Heart left ventricle (tissue), 16 donors: ENCODE results near the gene ABR. TPM values are rescaled to one million over a fixed set of nuclear protein-coding genes. Genes with fewer than 3 reads are reported as not detected.

ENCODE experiments used
- ATAC-seq, 4 donors: fragments of 200-7000 bp; cut with Tn5 transposase; one replicate each; pipeline ENCODE4 v1.9.1; 2020 to 2022; ENCODE audit warnings: moderate library complexity in 4 of 4, mild to moderate bottlenecking in 3 of 4, moderate number of reproducible peaks in 1 of 4
- DNase-seq, 5 donors: peaks; one replicate each; pipeline ENCODE4 v3.0.0-alpha.2; 2020
- H3K27ac ChIP-seq, 12 donors: fragments of 200-600 bp; sonication (generic) in 4 of 12; one replicate each; pipeline versions ENCODE4 v1.5.0 to v1.8.0; 2016 to 2022; ENCODE audit warnings: mild to moderate bottlenecking in 2 of 12
- H3K27me3 ChIP-seq, 9 donors: fragments of 200-600 bp; sonication (generic) in 2 of 9; one replicate each; pipeline versions ENCODE4 v1.5.1 to v1.8.0; 2016 to 2022; ENCODE audit warnings: mild to moderate bottlenecking in 3 of 9
- H3K36me3 ChIP-seq, 9 donors: fragments of 200-600 bp; sonication (generic) in 2 of 9; one replicate each; pipeline versions ENCODE4 v1.5.0 to v1.8.0; 2018 to 2022; ENCODE audit warnings: mild to moderate bottlenecking in 2 of 9
- H3K4me1 ChIP-seq, 12 donors: fragments of 200-600 bp; sonication (generic) in 4 of 12; one replicate each; pipeline versions ENCODE4 v1.5.0 to v1.8.0; 2016 to 2022; ENCODE audit warnings: mild to moderate bottlenecking in 3 of 12
- H3K4me3 ChIP-seq, 12 donors: fragments of 200-600 bp; sonication (generic) in 4 of 12; one replicate each; pipeline versions ENCODE4 v1.5.0 to v1.8.0; 2017 to 2022; ENCODE audit warnings: mild to moderate bottlenecking in 9 of 12, moderate library complexity in 4 of 12
- H3K9me3 ChIP-seq, 12 donors: fragments of 200-600 bp; sonication (generic) in 4 of 12; one replicate each; pipeline versions ENCODE4 v1.5.0 to v1.8.0; 2016 to 2022; ENCODE audit warnings: mild to moderate bottlenecking in 1 of 12
- POLR2A ChIP-seq, 2 donors: fragments of 450-650 bp; IDR thresholded peaks; one replicate each; pipeline ENCODE4 v1.6.1; 2017; ENCODE audit warnings: antibody characterized with exemption in 2 of 2, mild to moderate bottlenecking in 2 of 2, moderate library complexity in 2 of 2
- WGBS, 4 donors: extraction: QIAGEN DNeasy Blood & Tissue Kit in 2 of 4; methylation state at CpG; one replicate each; pipeline versions ENCODE4 v1.1.5 to v1.1.7; 2013 to 2018; 5-methylcytosine and 5-hydroxymethylcytosine counted together
- intact Hi-C, 10 donors: fragments of 100-400 bp; cut with DNase I; formaldehyde crosslinking; loops; one replicate each; pipeline versions ENCODE4 v1.11.1 to v1.14.2; 2022
- polyA plus RNA-seq, 2 donors: library from polyadenylated mRNA; stranded (reverse); fragments of 200-250 nt; gene quantifications; one replicate each; pipeline ENCODE4 v1.2.3, GENCODE V29; 2013
- total RNA-seq, 9 donors: library from RNA; depleted of rRNA in 2 of 9; stranded (reverse); fragments of >200 nt in 2 of 9; fragmentation: NEBNext Ultra II Directional in 3 of 9; extraction: Animal tissue kit (Norgen Biotek cat#: 25700) in 3 of 9; gene quantifications; one replicate each; pipeline versions ENCODE4 v1.1.0 to v1.2.4, GENCODE V29; 2016 to 2023
- TF ChIP-seq, protein P1 (sequence below), 12 donors: fragments of 200-600 bp; sonication (generic) in 4 of 12; IDR thresholded peaks; one replicate each; pipeline versions ENCODE4 v1.5.0 to v1.8.0; 2018 to 2022; ENCODE audit warnings: antibody characterized with exemption in 12 of 12, mild to moderate bottlenecking in 5 of 12
- donor health status: ischemic (EF 13 %, LVEDD 7.1; RV severe dilation, severe dysfunction).
- donor health status: healthy with polysubstance abuse.
- donor health status: DM: no; HTN: yes; CAD: no.
- donor health status: DM: no; HTN: no; CAD: no.
- donor health status: ischemic (EF 25% LVEDD 6.9; RV normal size, moderate dysfunction).
- donor health status: ischemic (EF 25% LVEDD 5.7; RV mildly dilated, moderate dysfunction).
- donor health status: healthy.
- donor health status: DM: yes; HTN: yes; CAD: no.
- donor health status: ischemic (EF 35%, LVEDD 5.7; RV mildly dilated, moderate dysfunction).
- donor health status: nonischemic (EF 11% LVEDD 7.7; RV severe dilation, severe dysfunction).
- donor health status: DM: yes; HTN: yes; CAD: no.
- donor health status: PGD.
- donor health status: ischemic (EF 29% LVEDD 5.4; RV normal size, mild dysfunction).
- donor health status: nonischemic (EF 23%, LVEDD 6.1; RV moderate dilation, normal function).

The ABR gene
- total and polyA plus RNA-seq, 11 donors = 64.5 to 171 (median 149) TPM

GRCh38 chr17:1038459-1039122 is 141.2 kb downstream of the ABR start:
- Histone ChIP-seq H3K4me1 (peaks cover 5 to 70% (median 42%) of the 10 kb centered on the region in 12 donors), H3K9me3 (no peaks in the 10 kb centered on the region), H3K27me3 (no peaks in the 10 kb centered on the region), H3K4me3 (peak overlapping the region in 5 of 12 donors; percentile 25 to 41 (median 29)), H3K27ac (peak overlapping the region; percentile 78 to 96 (median 86)), H3K36me3 (peaks cover 0 to 29% (median 3%) of the 10 kb centered on the region in 9 donors)
- ATAC-seq (no peak), DNase-seq (no peak)
- intact Hi-C loops = no loop called here
- no peak for TF ChIP-seq POLR2A (IDR thresholded peaks at IDR 0.05)
- TF ChIP-seq, protein P1, sequence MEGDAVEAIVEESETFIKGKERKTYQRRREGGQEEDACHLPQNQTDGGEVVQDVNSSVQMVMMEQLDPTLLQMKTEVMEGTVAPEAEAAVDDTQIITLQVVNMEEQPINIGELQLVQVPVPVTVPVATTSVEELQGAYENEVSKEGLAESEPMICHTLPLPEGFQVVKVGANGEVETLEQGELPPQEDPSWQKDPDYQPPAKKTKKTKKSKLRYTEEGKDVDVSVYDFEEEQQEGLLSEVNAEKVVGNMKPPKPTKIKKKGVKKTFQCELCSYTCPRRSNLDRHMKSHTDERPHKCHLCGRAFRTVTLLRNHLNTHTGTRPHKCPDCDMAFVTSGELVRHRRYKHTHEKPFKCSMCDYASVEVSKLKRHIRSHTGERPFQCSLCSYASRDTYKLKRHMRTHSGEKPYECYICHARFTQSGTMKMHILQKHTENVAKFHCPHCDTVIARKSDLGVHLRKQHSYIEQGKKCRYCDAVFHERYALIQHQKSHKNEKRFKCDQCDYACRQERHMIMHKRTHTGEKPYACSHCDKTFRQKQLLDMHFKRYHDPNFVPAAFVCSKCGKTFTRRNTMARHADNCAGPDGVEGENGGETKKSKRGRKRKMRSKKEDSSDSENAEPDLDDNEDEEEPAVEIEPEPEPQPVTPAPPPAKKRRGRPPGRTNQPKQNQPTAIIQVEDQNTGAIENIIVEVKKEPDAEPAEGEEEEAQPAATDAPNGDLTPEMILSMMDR (IDR thresholded peaks at IDR 0.05) = no peak
- 79 to 87% (median 79%) methylated on average over 23 to 31 of the region's 31 CpGs for WGBS, 4 donors

DNA sequence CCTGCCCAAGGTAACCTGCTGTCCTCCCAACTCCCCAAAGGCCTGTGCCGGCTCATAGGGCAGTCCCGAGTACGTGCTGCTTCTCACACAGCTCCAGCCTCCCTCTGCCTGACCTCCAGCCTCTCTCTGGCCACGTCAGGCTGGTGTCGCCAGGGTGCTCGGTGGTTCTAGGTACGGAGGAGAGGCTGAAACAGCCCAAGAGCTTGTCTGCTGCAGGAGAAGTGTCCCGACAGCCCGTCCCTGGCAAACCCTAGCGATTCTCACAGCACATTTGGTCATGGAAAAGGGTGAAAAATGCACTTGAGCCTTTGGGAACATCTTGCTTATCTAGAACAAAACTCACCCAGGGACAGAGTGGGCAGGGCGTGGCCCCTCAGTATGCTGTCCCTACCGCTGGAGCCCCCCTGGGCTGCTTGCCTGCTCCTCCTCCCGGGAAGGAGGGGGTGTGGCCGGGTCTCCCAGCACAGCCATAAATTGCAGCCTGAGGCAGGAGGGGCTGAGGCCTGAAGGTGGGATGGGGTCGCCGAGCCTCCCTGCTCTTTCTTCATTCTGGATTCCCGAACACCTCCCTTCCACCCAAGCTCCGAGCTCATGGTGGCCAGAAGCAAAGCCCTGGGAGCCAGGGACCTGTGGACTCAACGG is 142.4 kb downstream of the ABR start:
- Histone ChIP-seq H3K36me3 (peaks cover 0 to 31% (median 12%) of the 10 kb centered on the region in 9 donors), H3K9me3 (no peaks in the 10 kb centered on the region), H3K4me3 (no peak overlapping the region), H3K27ac (no peak overlapping the region), H3K27me3 (no peaks in the 10 kb centered on the region), H3K4me1 (peaks cover 5 to 66% (median 34%) of the 10 kb centered on the region in 12 donors)
- intact Hi-C loops = no loop called here
- DNase-seq (no peak), ATAC-seq (no peak)
- TF ChIP-seq POLR2A (IDR thresholded peaks at IDR 0.05) = no peak
- TF ChIP-seq, protein P1 (IDR thresholded peaks at IDR 0.05) = no peak
- 81 to 86% (median 84%) methylated on average over 9 to 19 of the region's 19 CpGs for WGBS, 4 donors

GRCh38 chr17:1036845-1037237 is 142.9 kb downstream of the ABR start:
- Histone ChIP-seq H3K36me3 (peaks cover 0 to 29% (median 12%) of the 10 kb centered on the region in 9 donors), H3K4me3 (no peak overlapping the region), H3K27ac (peak overlapping the region in 1 of 12 donors; percentile 18), H3K27me3 (no peaks in the 10 kb centered on the region), H3K4me1 (peaks cover 5 to 71% (median 38%) of the 10 kb centered on the region in 12 donors), H3K9me3 (no peaks in the 10 kb centered on the region)
- no peak for DNase-seq
- intact Hi-C loops = no loop called here
- 92 to 98% (median 96%) methylated on average over 2 of the region's 2 CpGs for WGBS, 4 donors
- ATAC-seq = no peak
- TF ChIP-seq POLR2A (IDR thresholded peaks at IDR 0.05) = no peak
- TF ChIP-seq, protein P1 (IDR thresholded peaks at IDR 0.05) = no peak

GRCh38 chr17:1036171-1036844 is 143.5 kb downstream of the ABR start:
- H3K27ac ChIP-seq = peak overlapping the region in 4 of 12 donors; percentile 18 to 48 (median 27)
- no peaks in the 10 kb centered on the region for H3K9me3 ChIP-seq
- peaks cover 0 to 29% (median 12%) of the 10 kb centered on the region in 9 donors for H3K36me3 ChIP-seq
- no peak for ATAC-seq
- 82 to 86% (median 85%) methylated on average over 24 of the region's 24 CpGs for WGBS, 4 donors
- no peak overlapping the region for H3K4me3 ChIP-seq
- peaks cover 5 to 71% (median 38%) of the 10 kb centered on the region in 12 donors for H3K4me1 ChIP-seq
- no peaks in the 10 kb centered on the region for H3K27me3 ChIP-seq
- DNase-seq = no peak
- TF ChIP-seq, protein P1 (IDR thresholded peaks at IDR 0.05) = no peak
- TF ChIP-seq POLR2A (IDR thresholded peaks at IDR 0.05) = no peak
- intact Hi-C loops = no loop called here
